ENCODE results near the gene KRTAP9-8.
"Not testable (repeated sequence)": the region's sequence is repeated elsewhere in the genome, so short reads cannot be mapped to it uniquely, and the experiment has no call there.

KRTAP9-8 gene

DNA sequence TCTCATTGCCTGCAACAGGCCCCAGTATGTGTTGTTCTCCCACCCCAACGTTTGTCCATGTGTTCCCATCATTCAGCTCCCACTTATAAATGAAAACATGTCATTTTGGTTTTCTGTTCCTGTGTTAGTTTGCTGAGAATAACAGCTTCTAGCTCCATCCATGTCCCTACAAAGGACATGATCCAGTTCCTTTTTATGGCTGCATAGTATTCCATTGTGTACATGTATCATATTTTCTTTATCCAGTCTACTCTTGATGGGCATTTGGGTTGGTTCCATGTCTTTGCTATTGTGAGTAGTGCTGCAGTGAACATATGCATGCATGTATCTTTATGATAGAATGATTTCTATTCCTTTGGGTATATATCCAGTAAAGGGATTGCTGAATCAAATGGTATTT, 22.1 kb upstream of the KRTAP9-8 start:
- TF ChIP-seq, protein P1, sequence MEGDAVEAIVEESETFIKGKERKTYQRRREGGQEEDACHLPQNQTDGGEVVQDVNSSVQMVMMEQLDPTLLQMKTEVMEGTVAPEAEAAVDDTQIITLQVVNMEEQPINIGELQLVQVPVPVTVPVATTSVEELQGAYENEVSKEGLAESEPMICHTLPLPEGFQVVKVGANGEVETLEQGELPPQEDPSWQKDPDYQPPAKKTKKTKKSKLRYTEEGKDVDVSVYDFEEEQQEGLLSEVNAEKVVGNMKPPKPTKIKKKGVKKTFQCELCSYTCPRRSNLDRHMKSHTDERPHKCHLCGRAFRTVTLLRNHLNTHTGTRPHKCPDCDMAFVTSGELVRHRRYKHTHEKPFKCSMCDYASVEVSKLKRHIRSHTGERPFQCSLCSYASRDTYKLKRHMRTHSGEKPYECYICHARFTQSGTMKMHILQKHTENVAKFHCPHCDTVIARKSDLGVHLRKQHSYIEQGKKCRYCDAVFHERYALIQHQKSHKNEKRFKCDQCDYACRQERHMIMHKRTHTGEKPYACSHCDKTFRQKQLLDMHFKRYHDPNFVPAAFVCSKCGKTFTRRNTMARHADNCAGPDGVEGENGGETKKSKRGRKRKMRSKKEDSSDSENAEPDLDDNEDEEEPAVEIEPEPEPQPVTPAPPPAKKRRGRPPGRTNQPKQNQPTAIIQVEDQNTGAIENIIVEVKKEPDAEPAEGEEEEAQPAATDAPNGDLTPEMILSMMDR (IDR thresholded peaks at IDR 0.05; ENCODE audit: insufficient read depth, low read depth, low read length, missing control alignments) = no peak
- DNase-seq (ENCODE audit: low read depth) = no peak
- no peak overlapping the region for H3K4me3 ChIP-seq (ENCODE audit: low read depth, low read length)

DNA sequence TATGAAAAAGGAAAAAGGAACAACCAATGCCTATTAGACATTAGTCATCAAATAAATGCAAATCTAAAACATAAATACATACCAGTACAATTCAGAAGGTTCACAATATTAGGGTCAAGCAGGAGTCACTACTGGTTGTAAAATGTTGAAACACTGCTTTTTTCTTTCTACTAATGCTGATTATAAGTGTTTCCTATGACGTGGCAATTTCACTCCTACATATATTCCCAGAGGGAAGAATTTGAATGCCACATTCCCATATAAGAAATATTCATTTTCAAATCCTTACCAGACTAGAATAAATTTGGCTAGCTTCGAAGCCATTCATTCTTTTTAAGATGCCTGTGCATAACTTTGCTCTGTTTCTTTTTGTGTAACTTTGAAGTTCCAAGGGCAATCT, 14.0 kb upstream of the KRTAP9-8 start:
- no peak overlapping the region for H3K4me3 ChIP-seq (ENCODE audit: low read depth, low read length)
- DNase-seq (ENCODE audit: low read depth) = no peak
- TF ChIP-seq, protein P1 (IDR thresholded peaks at IDR 0.05; ENCODE audit: insufficient read depth, low read depth, low read length, missing control alignments) = no peak

DNA sequence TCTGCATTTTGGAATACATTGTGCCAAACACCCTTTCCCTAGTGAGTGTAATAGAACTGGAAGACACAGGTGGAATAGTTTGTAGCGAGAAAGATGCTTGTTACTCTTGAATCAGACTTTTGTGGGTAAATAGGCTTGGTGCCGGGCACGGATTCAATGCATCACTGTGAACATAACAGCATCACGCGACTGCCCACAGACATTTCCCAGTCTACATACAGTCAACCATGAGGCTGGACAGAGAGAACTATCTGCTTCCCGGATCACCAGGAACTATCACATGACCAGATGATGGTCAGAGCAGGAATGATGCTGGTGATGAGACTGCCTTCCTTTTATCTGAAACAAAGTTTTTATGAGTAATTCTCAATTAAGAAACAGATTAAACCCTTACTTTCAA, 11.7 kb upstream of the KRTAP9-8 start:
- no peak overlapping the region for H3K4me3 ChIP-seq (ENCODE audit: low read depth, low read length)
- no peak for DNase-seq (ENCODE audit: low read depth)
- TF ChIP-seq, protein P1 (IDR thresholded peaks at IDR 0.05; ENCODE audit: insufficient read depth, low read depth, low read length, missing control alignments) = no peak

DNA sequence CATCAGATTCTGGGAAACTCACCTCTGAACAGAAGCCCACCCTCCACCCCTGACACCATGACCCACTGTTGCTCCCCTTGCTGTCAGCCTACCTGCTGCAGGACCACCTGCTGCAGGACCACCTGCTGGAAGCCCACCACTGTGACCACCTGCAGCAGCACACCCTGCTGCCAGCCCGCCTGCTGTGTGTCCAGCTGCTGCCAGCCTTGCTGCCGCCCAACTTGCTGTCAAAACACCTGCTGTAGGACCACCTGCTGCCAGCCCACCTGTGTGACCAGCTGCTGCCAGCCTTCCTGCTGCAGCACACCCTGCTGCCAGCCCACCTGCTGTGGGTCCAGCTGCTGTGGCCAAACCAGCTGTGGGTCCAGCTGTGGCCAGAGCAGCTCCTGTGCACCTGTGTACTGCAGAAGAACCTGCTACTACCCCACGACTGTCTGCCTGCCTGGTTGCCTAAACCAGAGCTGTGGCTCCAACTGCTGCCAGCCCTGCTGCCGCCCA, 11.2 kb upstream of the KRTAP9-8 start, which contains the start of gene KRTAP9-2:
Gene KRTAP9-2 (plus strand): TSS at position 51 of the 498 bp plus-strand sequence. CDS start 7 bp downstream, at position 58.
- not testable (repeated sequence) for H3K4me3 ChIP-seq (ENCODE audit: low read depth, low read length); DNase-seq (ENCODE audit: low read depth)

DNA sequence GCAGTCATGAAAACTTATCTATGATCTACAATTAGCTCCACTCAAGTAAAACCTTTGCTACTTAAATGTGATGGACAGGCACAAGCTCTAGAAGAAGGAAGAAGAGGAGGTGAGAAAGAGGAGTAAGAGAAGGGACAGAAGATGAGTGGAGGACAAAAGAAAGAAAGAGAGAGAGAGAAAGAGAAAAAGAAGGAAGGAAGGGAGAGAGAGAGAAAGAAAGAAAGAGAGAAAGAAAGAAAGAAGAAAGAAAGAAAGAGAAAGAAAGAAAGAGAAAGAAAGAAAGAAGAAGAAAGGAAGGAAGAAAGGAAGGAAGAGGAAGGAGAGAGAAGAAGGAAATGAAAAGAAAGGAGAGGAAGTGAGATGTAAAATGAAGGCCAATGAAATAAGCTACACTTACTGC, 7.7 kb upstream of the KRTAP9-8 start:
- TF ChIP-seq, protein P1 (IDR thresholded peaks at IDR 0.05; ENCODE audit: insufficient read depth, low read depth, low read length, missing control alignments) = no peak
- H3K4me3 ChIP-seq (ENCODE audit: low read depth, low read length) = no peak overlapping the region
- no peak for DNase-seq (ENCODE audit: low read depth)

DNA sequence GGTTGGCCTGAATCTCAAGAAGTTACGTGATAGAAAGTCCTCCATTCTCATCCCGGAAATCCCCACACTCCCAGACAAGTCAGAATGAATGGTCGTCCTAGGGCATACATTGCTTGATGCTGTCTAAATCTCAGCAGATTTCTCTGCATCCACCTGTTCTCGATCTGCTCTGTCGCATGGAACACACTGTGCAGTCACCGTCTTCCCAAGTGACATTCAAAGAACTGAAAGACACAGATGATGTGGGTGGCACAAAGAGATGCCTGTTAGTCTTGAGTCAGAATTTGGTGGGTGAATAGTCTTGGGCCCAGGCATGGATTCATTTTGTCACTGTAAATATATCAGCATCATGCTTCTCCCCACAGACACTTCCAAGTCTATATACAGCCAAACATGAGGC, 6.1 kb upstream of the KRTAP9-8 start:
- DNase-seq (ENCODE audit: low read depth) = no peak
- TF ChIP-seq, protein P1 (IDR thresholded peaks at IDR 0.05; ENCODE audit: insufficient read depth, low read depth, low read length, missing control alignments) = no peak
- no peak overlapping the region for H3K4me3 ChIP-seq (ENCODE audit: low read depth, low read length)

DNA sequence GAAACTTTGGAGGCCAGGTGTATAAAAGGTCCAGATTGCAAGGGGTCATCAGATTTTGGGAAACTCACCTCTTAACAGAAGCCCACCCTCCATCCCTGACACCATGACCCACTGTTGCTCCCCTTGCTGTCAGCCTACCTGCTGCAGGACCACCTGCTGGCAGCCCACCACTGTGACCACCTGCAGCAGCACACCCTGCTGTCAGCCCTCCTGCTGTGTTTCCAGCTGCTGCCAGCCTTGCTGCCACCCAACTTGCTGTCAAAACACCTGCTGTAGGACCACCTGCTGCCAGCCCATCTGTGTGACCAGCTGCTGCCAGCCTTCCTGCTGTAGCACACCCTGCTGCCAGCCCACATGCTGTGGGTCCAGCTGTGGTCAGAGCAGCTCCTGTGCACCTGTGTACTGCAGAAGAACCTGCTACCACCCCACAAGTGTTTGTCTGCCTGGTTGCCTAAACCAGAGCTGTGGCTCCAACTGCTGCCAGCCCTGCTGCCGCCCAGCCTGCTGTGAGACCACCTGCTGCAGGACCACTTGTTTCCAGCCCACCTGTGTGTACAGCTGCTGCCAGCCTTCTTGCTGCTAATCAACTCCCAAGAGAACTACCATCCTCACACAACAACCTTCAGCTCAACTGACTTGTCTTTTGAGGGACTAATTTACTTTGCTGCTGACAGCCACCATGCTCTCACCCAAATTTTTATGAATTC, 5.2 kb upstream of the KRTAP9-8 start, which contains the start of gene KRTAP9-3:
Gene KRTAP9-3 (plus strand): TSS at position 51 of the 707 bp plus-strand sequence. CDS start 53 bp downstream, at position 104.
- DNase-seq (ENCODE audit: low read depth); H3K4me3 ChIP-seq (ENCODE audit: low read depth, low read length): not testable (repeated sequence)

DNA sequence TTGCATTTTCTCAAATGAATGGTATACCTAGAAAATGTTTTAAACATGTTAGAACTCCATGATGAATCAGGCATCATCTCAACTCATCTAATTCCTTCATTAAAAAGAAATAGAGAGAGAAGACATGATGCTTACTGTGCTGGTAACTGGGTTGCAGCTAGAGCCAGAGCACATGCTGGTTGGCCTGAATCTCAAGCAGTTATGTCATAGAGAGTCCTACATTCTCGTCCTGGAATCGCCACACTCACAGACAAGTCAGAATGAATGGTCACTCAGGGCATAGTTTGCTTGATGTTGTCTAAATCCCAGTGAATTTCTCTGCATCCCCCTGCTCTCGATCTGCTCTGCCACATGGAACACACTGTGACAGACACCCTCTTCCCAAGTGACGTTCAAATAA, 683 bp upstream of the KRTAP9-8 start:
- not testable (repeated sequence) for H3K4me3 ChIP-seq (ENCODE audit: low read depth, low read length); DNase-seq (ENCODE audit: low read depth)

DNA sequence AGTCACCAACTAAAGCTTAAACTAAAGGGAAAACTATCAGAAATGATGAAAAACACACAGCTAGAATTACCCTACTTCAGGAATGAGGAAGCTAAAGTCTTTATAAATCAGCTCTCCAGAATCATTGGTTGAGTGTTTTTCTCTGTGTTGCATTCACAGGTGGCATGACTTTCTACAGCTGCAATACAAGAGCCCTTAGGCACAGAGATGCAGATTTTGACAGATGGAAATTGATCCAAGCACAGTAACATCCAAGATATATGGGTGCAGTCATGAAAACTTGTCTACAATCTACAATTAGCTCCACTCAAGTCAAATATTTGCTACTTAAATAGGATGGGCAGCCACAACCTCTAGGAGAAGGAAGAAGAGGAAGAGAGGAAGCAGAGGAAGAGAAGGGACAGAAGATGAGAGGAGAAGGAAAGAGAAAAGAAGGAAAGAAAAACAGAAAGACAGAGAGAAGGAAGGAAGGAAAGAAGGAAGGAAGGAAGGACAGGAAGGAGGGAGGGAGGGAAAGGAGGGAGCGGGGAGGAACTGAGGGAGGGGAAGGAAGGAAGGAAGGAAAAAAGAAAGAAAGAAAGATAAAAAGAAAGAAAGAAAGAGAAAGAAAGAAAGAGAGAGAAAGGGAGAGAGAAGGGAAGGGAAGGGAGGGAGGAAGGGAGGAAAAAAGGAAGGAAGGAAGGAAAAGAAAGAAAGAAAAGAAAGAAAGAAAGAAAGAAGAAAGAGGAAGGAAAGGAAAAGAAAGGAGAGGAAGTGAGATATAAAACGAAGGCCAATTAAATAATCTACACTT, 9.4 kb downstream of the KRTAP9-8 start:
- not testable (repeated sequence) for DNase-seq (ENCODE audit: low read depth); H3K4me3 ChIP-seq (ENCODE audit: low read depth, low read length)

DNA sequence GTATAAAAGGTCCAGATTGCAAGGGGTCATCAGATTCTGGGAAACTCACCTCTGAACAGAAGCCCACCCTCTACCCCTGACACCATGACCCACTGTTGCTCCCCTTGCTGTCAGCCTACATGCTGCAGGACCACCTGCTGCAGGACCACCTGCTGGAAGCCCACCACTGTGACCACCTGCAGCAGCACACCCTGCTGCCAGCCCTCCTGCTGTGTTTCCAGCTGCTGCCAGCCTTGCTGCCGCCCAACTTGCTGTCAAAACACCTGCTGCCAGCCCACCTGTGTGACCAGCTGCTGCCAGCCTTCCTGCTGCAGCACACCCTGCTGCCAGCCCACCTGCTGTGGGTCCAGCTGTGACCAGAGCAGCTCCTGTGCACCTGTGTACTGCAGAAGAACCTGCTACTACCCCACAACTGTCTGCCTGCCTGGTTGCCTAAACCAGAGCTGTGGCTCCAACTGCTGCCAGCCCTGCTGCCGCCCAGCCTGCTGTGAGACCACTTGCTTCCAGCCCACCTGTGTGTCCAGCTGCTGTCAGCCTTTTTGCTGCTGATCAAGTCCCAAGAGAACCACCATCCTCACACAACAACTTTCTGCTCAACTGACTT, 11.9 kb downstream of the KRTAP9-8 start, which contains the start of gene KRTAP9-4:
Gene KRTAP9-4 (plus strand): TSS at position 51 of the 604 bp plus-strand sequence. CDS start 34 bp downstream, at position 85.
- DNase-seq (ENCODE audit: low read depth); H3K4me3 ChIP-seq (ENCODE audit: low read depth, low read length): not testable (repeated sequence)

Data from GM12865 (cell line).